GM12891 (cell line): ENCODE measurements around the gene SLC44A5.

Experiments
- POLR2A ChIP-seq: IDR thresholded peaks from 2 replicates; pipeline ENCODE4 v1.6.1; 2011; ENCODE audit warnings: low read depth, low read length, control low read depth
- POLR2AphosphoS5 ChIP-seq: IDR thresholded peaks from 2 replicates; pipeline ENCODE4 v1.6.1; 2011; ENCODE audit warnings: low read depth, low read length, control low read depth

DNA sequence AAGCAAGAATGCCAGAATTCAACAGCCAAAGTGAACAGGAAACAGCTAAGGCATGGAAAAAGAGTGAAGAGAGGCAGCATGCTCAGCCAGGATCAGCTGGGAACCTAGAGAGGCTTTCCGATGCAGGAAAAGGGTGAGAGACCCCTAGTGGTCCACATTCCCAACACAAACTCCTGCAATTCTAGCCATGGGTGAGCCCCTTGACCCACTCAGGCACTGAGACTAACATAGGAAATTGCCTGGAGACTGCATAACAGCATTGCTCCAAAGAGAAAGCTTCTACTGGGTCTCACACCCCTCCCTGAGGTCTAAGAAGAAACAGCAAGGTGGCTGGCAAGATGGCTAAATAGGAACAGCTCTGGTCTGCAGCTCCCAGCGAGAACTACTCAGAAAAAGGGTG, 353.5 kb downstream of the SLC44A5 start:
- TF ChIP-seq POLR2A, result no peak
- TF ChIP-seq POLR2AphosphoS5, result no peak
